ENCODE results near the gene HHAT.

HHAT gene

GRCh38 chr1:210683403-210684047, 354.8 kb downstream of the HHAT start:
- DNase-seq (ENCODE audit: low read depth, low spot score), result no peak

- no peak for DNase-seq (ENCODE audit: low read depth, low spot score)
Observed at GRCh38 chr1:210684466-210685294, 356.0 kb downstream of the HHAT start.

- no peak for DNase-seq (ENCODE audit: low read depth, low spot score)
Observed at GRCh38 chr1:210685295-210685650, 356.6 kb downstream of the HHAT start.

- DNase-seq (ENCODE audit: low read depth, low spot score), result no peak
Observed at GRCh38 chr1:210686841-210687240, 358.1 kb downstream of the HHAT start.

GRCh38 chr1:210687582-210688279, 359.0 kb downstream of the HHAT start:
- no peak for DNase-seq (ENCODE audit: low read depth, low spot score)

GRCh38 chr1:210688512-210689234, 360.0 kb downstream of the HHAT start:
- no peak for DNase-seq (ENCODE audit: low read depth, low spot score)

- DNase-seq (ENCODE audit: low read depth, low spot score), result no peak
Observed at GRCh38 chr1:210689826-210690225, 361.1 kb downstream of the HHAT start.

GRCh38 chr1:210690236-210690635, 361.5 kb downstream of the HHAT start:
- DNase-seq (ENCODE audit: low read depth, low spot score), result no peak

GRCh38 chr1:210691039-210691610, 362.4 kb downstream of the HHAT start:
- no peak for DNase-seq (ENCODE audit: low read depth, low spot score)

- DNase-seq (ENCODE audit: low read depth, low spot score), result no peak
Observed at GRCh38 chr1:210692796-210693195, 364.1 kb downstream of the HHAT start.

- no peak for DNase-seq (ENCODE audit: low read depth, low spot score)
Observed at GRCh38 chr1:210695026-210695425, 366.3 kb downstream of the HHAT start.

GRCh38 chr1:210696709-210697108, 368.0 kb downstream of the HHAT start:
- DNase-seq (ENCODE audit: low read depth, low spot score), result no peak

- no peak for DNase-seq (ENCODE audit: low read depth, low spot score)
Observed at GRCh38 chr1:210697185-210697584, 368.5 kb downstream of the HHAT start.

GRCh38 chr1:210698661-210699060, 370.0 kb downstream of the HHAT start:
- DNase-seq (ENCODE audit: low read depth, low spot score), result no peak

- DNase-seq (ENCODE audit: low read depth, low spot score), result no peak
Observed at GRCh38 chr1:210700083-210700482, 371.4 kb downstream of the HHAT start.

- no peak for DNase-seq (ENCODE audit: low read depth, low spot score)
Observed at GRCh38 chr1:210700511-210700910, 371.8 kb downstream of the HHAT start.

GRCh38 chr1:210702506-210702905, 373.8 kb downstream of the HHAT start:
- no peak for DNase-seq (ENCODE audit: low read depth, low spot score)

GRCh38 chr1:210703593-210703992, 374.9 kb downstream of the HHAT start:
- no peak for DNase-seq (ENCODE audit: low read depth, low spot score)

- DNase-seq (ENCODE audit: low read depth, low spot score), result no peak
Observed at GRCh38 chr1:210705086-210705485, 376.4 kb downstream of the HHAT start.

- no peak for DNase-seq (ENCODE audit: low read depth, low spot score)
Observed at GRCh38 chr1:210706246-210706645, 377.5 kb downstream of the HHAT start.
